Astrocyte of the spinal cord (primary cell): ENCODE data around the gene CCDC78.

Experiments
- DNase-seq: peaks from one replicate; pipeline ENCODE4 v3.0.0; 2011; ENCODE audit warnings: low read depth, low spot score
- H3K4me3 ChIP-seq: 2 replicates; pipeline ENCODE4 v1.5.1; 2011; ENCODE audit warnings: low read depth, mild to moderate bottlenecking, low read length, moderate library complexity
- CTCF ChIP-seq: IDR thresholded peaks from 2 replicates; pipeline ENCODE4 v1.5.1; 2012; ENCODE audit warnings: low read depth, mild to moderate bottlenecking, low read length, inconsistent platforms
- in situ Hi-C: cut with HindIII; loops from 2 replicates; pipeline ENCODE4 v1.10.0; 2017; ENCODE audit warnings: low sequenced_read_pairs

CCDC78 gene

GRCh38 chr16:769184-769784, 43.0 kb upstream of the CCDC78 start:
- in situ Hi-C loops: no loop called here
- no peak for TF ChIP-seq CTCF
- no peak overlapping the region for H3K4me3 ChIP-seq
- DNase-seq: no peak

- TF ChIP-seq CTCF: no peak
- in situ Hi-C loops: no loop called here
- H3K4me3 ChIP-seq: no peak overlapping the region
Measured at GRCh38 chr16:768428-768827, 42.2 kb upstream of the CCDC78 start.

GRCh38 chr16:767743-768235, 41.5 kb upstream of the CCDC78 start:
- in situ Hi-C loops: no loop called here
- no peak for TF ChIP-seq CTCF
- no peak for DNase-seq
- H3K4me3 ChIP-seq: no peak overlapping the region

More at GRCh38 chr16:768428-768827, 42.2 kb upstream of the CCDC78 start:
- no peak for DNase-seq

- in situ Hi-C loops: no loop called here
- no peak for TF ChIP-seq CTCF
- no peak for DNase-seq
- H3K4me3 ChIP-seq: no peak overlapping the region
Measured at GRCh38 chr16:766820-767640, 40.8 kb upstream of the CCDC78 start.

- in situ Hi-C loops: no loop called here
- no peak for TF ChIP-seq CTCF
- H3K4me3 ChIP-seq: no peak overlapping the region
- DNase-seq: no peak
Measured at GRCh38 chr16:766008-766819, 40.0 kb upstream of the CCDC78 start.

GRCh38 chr16:765488-765865, 39.2 kb upstream of the CCDC78 start:
- H3K4me3 ChIP-seq: no peak overlapping the region
- no peak for TF ChIP-seq CTCF
- DNase-seq: no peak
- in situ Hi-C loops: no loop called here
